ENCODE data around the gene CDKL4.

The CDKL4 gene

GRCh38 chr2:39243469-39244123 lies at the start of gene CDKL4:
TSS of gene CDKL4 (minus strand) at chr2:39243970.
- TF ChIP-seq CREB5 (CRISPR knock-in tag; IDR thresholded peaks at IDR 0.05; ENCODE audit: low read depth) = no peak
- peak; percentile 87 for TF ChIP-seq ZFP3 (CRISPR knock-in tag; IDR thresholded peaks at IDR 0.05)
- TF ChIP-seq CSRNP3 (CRISPR knock-in tag; IDR thresholded peaks at IDR 0.05) = 0 out of 2 replicates have a peak, but pooled peaks have one; percentile 13
- TF ChIP-seq PPARA (CRISPR knock-in tag; IDR thresholded peaks at IDR 0.05; ENCODE audit: borderline replicate concordance) = no peak
- ATAC-seq = peak; percentile 90

GRCh38 chr2:39290433-39290832 lies 46.7 kb upstream of the CDKL4 start:
- ATAC-seq = no peak
- TF ChIP-seq, protein P1, sequence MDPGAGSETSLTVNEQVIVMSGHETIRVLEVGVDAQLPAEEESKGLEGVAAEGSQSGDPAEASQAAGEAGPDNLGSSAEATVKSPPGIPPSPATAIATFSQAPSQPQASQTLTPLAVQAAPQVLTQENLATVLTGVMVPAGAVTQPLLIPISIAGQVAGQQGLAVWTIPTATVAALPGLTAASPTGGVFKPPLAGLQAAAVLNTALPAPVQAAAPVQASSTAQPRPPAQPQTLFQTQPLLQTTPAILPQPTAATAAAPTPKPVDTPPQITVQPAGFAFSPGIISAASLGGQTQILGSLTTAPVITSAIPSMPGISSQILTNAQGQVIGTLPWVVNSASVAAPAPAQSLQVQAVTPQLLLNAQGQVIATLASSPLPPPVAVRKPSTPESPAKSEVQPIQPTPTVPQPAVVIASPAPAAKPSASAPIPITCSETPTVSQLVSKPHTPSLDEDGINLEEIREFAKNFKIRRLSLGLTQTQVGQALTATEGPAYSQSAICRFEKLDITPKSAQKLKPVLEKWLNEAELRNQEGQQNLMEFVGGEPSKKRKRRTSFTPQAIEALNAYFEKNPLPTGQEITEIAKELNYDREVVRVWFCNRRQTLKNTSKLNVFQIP (CRISPR knock-in tag; IDR thresholded peaks at IDR 0.05; ENCODE audit: borderline replicate concordance, low read depth) = no peak
- TF ChIP-seq BACH2 (CRISPR knock-in tag; IDR thresholded peaks at IDR 0.05; ENCODE audit: borderline replicate concordance) (no peak), CREB5 (CRISPR knock-in tag; IDR thresholded peaks at IDR 0.05; ENCODE audit: low read depth) (no peak)

DNA sequence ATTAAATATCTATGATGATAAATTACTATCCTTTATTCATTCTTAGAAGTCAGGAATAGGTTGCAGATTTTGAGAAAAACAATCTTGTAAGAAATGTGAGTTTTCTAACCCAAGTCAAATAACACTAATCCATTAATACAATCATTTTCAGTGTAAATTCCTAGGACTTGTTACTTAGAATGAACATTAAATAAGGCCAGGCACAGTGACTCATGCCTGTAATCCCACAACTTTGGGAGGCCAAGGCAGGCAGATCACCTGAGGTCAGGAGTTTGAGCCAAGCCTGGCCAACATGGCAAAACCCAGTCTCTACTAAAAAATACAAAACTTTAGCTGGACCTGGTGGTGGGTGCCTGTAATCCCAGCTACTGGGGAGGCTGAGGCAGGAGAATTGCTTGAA lies 45.8 kb upstream of the CDKL4 start:
- ATAC-seq = no peak
- TF ChIP-seq ISL1 (CRISPR knock-in tag; IDR thresholded peaks at IDR 0.05) (no peak), PPARA (CRISPR knock-in tag; IDR thresholded peaks at IDR 0.05; ENCODE audit: borderline replicate concordance) (no peak), ESRRG (CRISPR knock-in tag; IDR thresholded peaks at IDR 0.05) (no peak), ZC3H10 (CRISPR knock-in tag; IDR thresholded peaks at IDR 0.05) (no peak), ZNF70 (CRISPR knock-in tag; IDR thresholded peaks at IDR 0.05) (no peak), ZNF8 (CRISPR knock-in tag; IDR thresholded peaks at IDR 0.05) (no peak), CREB5 (CRISPR knock-in tag; IDR thresholded peaks at IDR 0.05; ENCODE audit: low read depth) (no peak), TCF4 (CRISPR knock-in tag; IDR thresholded peaks at IDR 0.05; ENCODE audit: borderline replicate concordance) (no peak), ZNF565 (CRISPR knock-in tag; conservative IDR thresholded peaks at IDR 0.05; ENCODE audit: low read depth) (no peak), GLIS3 (CRISPR knock-in tag; IDR thresholded peaks at IDR 0.05) (no peak), BACH2 (CRISPR knock-in tag; IDR thresholded peaks at IDR 0.05; ENCODE audit: borderline replicate concordance) (no peak), CSDC2 (CRISPR knock-in tag; IDR thresholded peaks at IDR 0.05) (no peak), CSRNP3 (CRISPR knock-in tag; IDR thresholded peaks at IDR 0.05) (no peak), ZFP3 (CRISPR knock-in tag; IDR thresholded peaks at IDR 0.05) (no peak), OSR1 (CRISPR knock-in tag; IDR thresholded peaks at IDR 0.05) (no peak)
- TF ChIP-seq, protein P2, sequence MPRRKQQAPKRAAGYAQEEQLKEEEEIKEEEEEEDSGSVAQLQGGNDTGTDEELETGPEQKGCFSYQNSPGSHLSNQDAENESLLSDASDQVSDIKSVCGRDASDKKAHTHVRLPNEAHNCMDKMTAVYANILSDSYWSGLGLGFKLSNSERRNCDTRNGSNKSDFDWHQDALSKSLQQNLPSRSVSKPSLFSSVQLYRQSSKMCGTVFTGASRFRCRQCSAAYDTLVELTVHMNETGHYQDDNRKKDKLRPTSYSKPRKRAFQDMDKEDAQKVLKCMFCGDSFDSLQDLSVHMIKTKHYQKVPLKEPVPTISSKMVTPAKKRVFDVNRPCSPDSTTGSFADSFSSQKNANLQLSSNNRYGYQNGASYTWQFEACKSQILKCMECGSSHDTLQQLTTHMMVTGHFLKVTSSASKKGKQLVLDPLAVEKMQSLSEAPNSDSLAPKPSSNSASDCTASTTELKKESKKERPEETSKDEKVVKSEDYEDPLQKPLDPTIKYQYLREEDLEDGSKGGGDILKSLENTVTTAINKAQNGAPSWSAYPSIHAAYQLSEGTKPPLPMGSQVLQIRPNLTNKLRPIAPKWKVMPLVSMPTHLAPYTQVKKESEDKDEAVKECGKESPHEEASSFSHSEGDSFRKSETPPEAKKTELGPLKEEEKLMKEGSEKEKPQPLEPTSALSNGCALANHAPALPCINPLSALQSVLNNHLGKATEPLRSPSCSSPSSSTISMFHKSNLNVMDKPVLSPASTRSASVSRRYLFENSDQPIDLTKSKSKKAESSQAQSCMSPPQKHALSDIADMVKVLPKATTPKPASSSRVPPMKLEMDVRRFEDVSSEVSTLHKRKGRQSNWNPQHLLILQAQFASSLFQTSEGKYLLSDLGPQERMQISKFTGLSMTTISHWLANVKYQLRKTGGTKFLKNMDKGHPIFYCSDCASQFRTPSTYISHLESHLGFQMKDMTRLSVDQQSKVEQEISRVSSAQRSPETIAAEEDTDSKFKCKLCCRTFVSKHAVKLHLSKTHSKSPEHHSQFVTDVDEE (CRISPR knock-in tag; IDR thresholded peaks at IDR 0.05) = no peak
- TF ChIP-seq, protein P1 (CRISPR knock-in tag; IDR thresholded peaks at IDR 0.05; ENCODE audit: borderline replicate concordance, low read depth) = no peak

All from SK-N-SH treated with all-trans-retinoic acid at 6 μM for 48 hours (cell line).